Endothelial cell of umbilical vein (primary cell): ENCODE results near the gene CYP2D6. TPM values are rescaled to one million over a fixed set of nuclear protein-coding genes. Genes with fewer than 3 reads are reported as not detected.
"Not testable (repeated sequence)": the region's sequence is repeated elsewhere in the genome, so short reads cannot be mapped to it uniquely, and the experiment has no call there.

ENCODE experiments used
- BruUV-seq: library from RNA; stranded (reverse); fragments of 400-500 nt; replicated peaks from 2 replicates; lab custom pipeline; 2021; lab: Mats Ljungman, UMichigan
- CTCF ChIA-PET: fragments of 300-600, 350-600 bp; sonication (Branson Sonifier 250); formaldehyde crosslinking; loops from one replicate; lab custom pipeline; 2021; ENCODE audit warnings: antibody characterized with exemption, inconsistent platforms; lab: Charles Lee
- POLR2A ChIA-PET: fragments of 300-600, 350-600 bp; sonication (Branson Sonifier 250); formaldehyde crosslinking; loops from one replicate; lab custom pipeline; 2021; ENCODE audit warnings: antibody characterized with exemption, inconsistent platforms; lab: Charles Lee
- DNase-seq: peaks from one replicate; pipeline ENCODE4 v3.0.0-alpha.2; 2011; ENCODE audit warnings: low read depth, low spot score
- FAIRE-seq: peaks from 2 replicates; lab custom pipeline; 2011; peaks lifted over from hg19 to GRCh38; lab: Jason Lieb, UNC
- H2AFZ ChIP-seq: 2 replicates; pipeline ENCODE4 v1.6.0; 2012; ENCODE audit warnings: low read depth, low read length, control low read depth, inconsistent platforms
- H3K27ac ChIP-seq: 2 replicates; pipeline ENCODE4 v1.5.1; 2011; ENCODE audit warnings: low read depth, mild to moderate bottlenecking, control low read depth, low read length, moderate library complexity; ENCODE audit not compliant: insufficient read depth
- H3K27me3 ChIP-seq, 2 experiments: 2 replicates each; pipeline versions ENCODE4 v1.6.0 to v1.6.1; 2011; ENCODE audit warnings: low read length in 2 of 2, mixed read lengths in 1 of 2; ENCODE audit not compliant: control insufficient read depth in 2 of 2, insufficient read depth in 2 of 2
- H3K36me3 ChIP-seq, 2 experiments: 2 replicates in 1 of 2; 3 replicates in 1 of 2; pipeline ENCODE4 v1.5.1; 2011; ENCODE audit warnings: low read length in 2 of 2, mild to moderate bottlenecking in 1 of 2, moderate library complexity in 1 of 2; ENCODE audit not compliant: control insufficient read depth in 2 of 2, insufficient read depth in 2 of 2; ENCODE audit errors: extremely low read depth in 1 of 2
- H3K4me1 ChIP-seq: 3 replicates; pipeline ENCODE4 v1.5.1; 2011; ENCODE audit warnings: mild to moderate bottlenecking, low read length; ENCODE audit not compliant: control insufficient read depth, insufficient read depth; ENCODE audit errors: extremely low read depth
- H3K4me2 ChIP-seq: 2 replicates; pipeline ENCODE4 v1.6.1; 2011; ENCODE audit warnings: low read length, control low read depth, mixed read lengths; ENCODE audit not compliant: insufficient read depth
- H3K4me3 ChIP-seq, 3 experiments: fragments of 200-600 bp in 1 of 3; sonication (generic), shearing (Covaris generic) in 1 of 3; replicated peaks in 1 of 3; 2 replicates each; pipeline ENCODE4 v1.5.1; 2011 to 2016; ENCODE audit warnings: control low read depth in 3 of 3, low read length in 3 of 3, mild to moderate bottlenecking in 2 of 3, inconsistent platforms in 1 of 3, low read depth in 1 of 3, moderate library complexity in 1 of 3; ENCODE audit not compliant: insufficient read depth in 1 of 3
- H3K79me2 ChIP-seq: 2 replicates; pipeline ENCODE4 v1.6.0; 2012; ENCODE audit warnings: low read length, inconsistent platforms; ENCODE audit not compliant: control insufficient read depth, insufficient read depth
- H3K9ac ChIP-seq: replicated peaks from 2 replicates; pipeline ENCODE3; 2011; ENCODE audit warnings: low read length, control low read depth; ENCODE audit not compliant: insufficient read depth; ENCODE audit errors: extremely low read depth
- H3K9me1 ChIP-seq: replicated peaks from 3 replicates; pipeline ENCODE4 v1.6.0; 2011; ENCODE audit warnings: mild to moderate bottlenecking, low read length; ENCODE audit not compliant: control insufficient read depth, insufficient read depth; ENCODE audit errors: extremely low read depth
- H3K9me3 ChIP-seq: replicated peaks from 2 replicates; pipeline ENCODE4 v1.5.1; 2012; ENCODE audit warnings: low read length, inconsistent platforms; ENCODE audit not compliant: control insufficient read depth, insufficient read depth
- H4K20me1 ChIP-seq: replicated peaks from 2 replicates; pipeline ENCODE3; 2011; ENCODE audit warnings: mild to moderate bottlenecking, low read length; ENCODE audit not compliant: control insufficient read depth, insufficient read depth; ENCODE audit errors: extremely low read depth
- EZH2 ChIP-seq: IDR thresholded peaks from 2 replicates; pipeline ENCODE4 v1.6.1; 2012; ENCODE audit warnings: borderline replicate concordance, low read depth, mild to moderate bottlenecking, moderate library complexity, low read length, inconsistent platforms; ENCODE audit not compliant: severe bottlenecking
- FOS ChIP-seq: IDR thresholded peaks from 2 replicates; pipeline ENCODE4 v1.6.1; 2011; ENCODE audit warnings: mild to moderate bottlenecking, low read length, moderate library complexity, borderline replicate concordance; ENCODE audit not compliant: insufficient read depth
- GATA2 ChIP-seq: IDR thresholded peaks from 2 replicates; pipeline ENCODE4 v1.7.0; 2011; ENCODE audit warnings: low read depth, mild to moderate bottlenecking, moderate library complexity, mixed read lengths, low read length; ENCODE audit not compliant: insufficient read length, insufficient read depth
- JUN ChIP-seq: IDR thresholded peaks from 2 replicates; pipeline ENCODE4 v1.6.1; 2011; ENCODE audit warnings: borderline replicate concordance, low read depth; ENCODE audit not compliant: insufficient read length, insufficient read depth
- MYC ChIP-seq: IDR thresholded peaks from one replicate; pipeline ENCODE4 v1.6.1; 2011; ENCODE audit warnings: mild to moderate bottlenecking, low read depth, low read length
- POLR2A ChIP-seq: IDR thresholded peaks from 2 replicates; pipeline ENCODE4 v1.6.1; 2012; ENCODE audit warnings: low read depth, mild to moderate bottlenecking, control low read depth, low read length
- POLR2AphosphoS5 ChIP-seq: IDR thresholded peaks from 2 replicates; pipeline ENCODE4 v1.6.1; 2012; ENCODE audit warnings: low read depth, mild to moderate bottlenecking, control low read depth, low read length, moderate library complexity; ENCODE audit not compliant: insufficient read depth
- dilution Hi-C: fragments of 300-500 bp; cut with MboI; formaldehyde crosslinking; loops from one replicate; pipeline ENCODE4 v1.15.0; 2019; ENCODE audit warnings: low sequenced_read_pairs; ENCODE audit not compliant: extremely low pct_ligation_motif_present
- intact Hi-C: fragments of 100-400 bp; cut with micrococcal nuclease; formaldehyde crosslinking; loops from one replicate; pipeline ENCODE4 v1.10.0; 2022
- polyA plus RNA-seq, 4 experiments: library from polyadenylated mRNA; depleted of rRNA in 3 of 4; stranded (reverse) in 3 of 4; unstranded in 1 of 4; fragments of >200 nt; gene quantifications; 2 replicates each; pipeline versions ENCODE4 v1.2.1 to v1.2.3, GENCODE V29; 2011 to 2012; ENCODE audit warnings: missing spikeins in 1 of 4
- total RNA-seq: library from RNA; stranded (reverse); gene quantifications from 2 replicates; pipeline ENCODE4 v1.2.3, GENCODE V29; 2021
- TF ChIP-seq, protein P1 (sequence below), 2 donors: IDR thresholded peaks; 1 replicate in 1 of 2; 2 replicates in 1 of 2; pipeline ENCODE4 v1.5.1; 2011; ENCODE audit warnings: low read length in 2 of 2, mild to moderate bottlenecking in 2 of 2, moderate library complexity in 2 of 2, control low read depth in 1 of 2, inconsistent platforms in 1 of 2, low read depth in 1 of 2; ENCODE audit not compliant: insufficient read depth in 1 of 2; ENCODE audit errors: extremely low read depth in 1 of 2
- TF ChIP-seq, protein P2 (sequence below): IDR thresholded peaks from 2 replicates; pipeline ENCODE4 v1.6.1; 2011; ENCODE audit not compliant: insufficient read depth, insufficient read length

The CYP2D6 gene
- total and polyA plus RNA-seq, 2 donors (not counting 3 experiments of a cell fraction or from before 2014, with no cell fraction given): 0.25 to 0.91 TPM

DNA sequence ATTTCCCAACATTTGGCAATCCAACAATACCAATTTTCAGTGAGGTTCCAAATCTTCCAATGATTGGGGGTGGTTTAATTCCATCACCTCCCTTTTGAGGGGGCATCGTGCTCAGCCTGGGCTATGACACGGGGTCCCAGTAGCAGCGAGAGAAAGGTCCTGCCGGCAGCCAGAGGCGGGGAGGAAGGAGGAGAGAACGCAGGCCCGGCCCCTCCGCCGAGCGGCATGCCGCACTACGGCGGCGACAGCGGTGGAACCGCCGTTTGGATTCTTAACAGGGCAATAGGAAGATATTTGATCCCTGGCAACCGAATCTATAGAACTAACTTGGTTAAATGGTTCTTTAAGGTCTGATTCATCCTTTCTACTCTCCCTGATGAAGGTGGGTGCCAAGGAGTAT is 21.8 kb downstream of the CYP2D6 start:
- no peaks in the 10 kb centered on the region for H4K20me1 ChIP-seq
- H3K4me1 ChIP-seq: no peaks in the 10 kb centered on the region
- H3K9ac ChIP-seq: no peak overlapping the region
- ChIA-PET POLR2A (no interaction called here), CTCF (no interaction called here)
- no peak overlapping the region for H3K27ac ChIP-seq
- no peak overlapping the region for H3K4me2 ChIP-seq
- no TSS peak for BruUV-seq
- no peaks in the 10 kb centered on the region for H3K79me2 ChIP-seq
- H3K4me3 ChIP-seq: no peak overlapping the region
- peaks cover 2% of the 10 kb centered on the region for H3K9me3 ChIP-seq
- TF ChIP-seq, protein P1, sequence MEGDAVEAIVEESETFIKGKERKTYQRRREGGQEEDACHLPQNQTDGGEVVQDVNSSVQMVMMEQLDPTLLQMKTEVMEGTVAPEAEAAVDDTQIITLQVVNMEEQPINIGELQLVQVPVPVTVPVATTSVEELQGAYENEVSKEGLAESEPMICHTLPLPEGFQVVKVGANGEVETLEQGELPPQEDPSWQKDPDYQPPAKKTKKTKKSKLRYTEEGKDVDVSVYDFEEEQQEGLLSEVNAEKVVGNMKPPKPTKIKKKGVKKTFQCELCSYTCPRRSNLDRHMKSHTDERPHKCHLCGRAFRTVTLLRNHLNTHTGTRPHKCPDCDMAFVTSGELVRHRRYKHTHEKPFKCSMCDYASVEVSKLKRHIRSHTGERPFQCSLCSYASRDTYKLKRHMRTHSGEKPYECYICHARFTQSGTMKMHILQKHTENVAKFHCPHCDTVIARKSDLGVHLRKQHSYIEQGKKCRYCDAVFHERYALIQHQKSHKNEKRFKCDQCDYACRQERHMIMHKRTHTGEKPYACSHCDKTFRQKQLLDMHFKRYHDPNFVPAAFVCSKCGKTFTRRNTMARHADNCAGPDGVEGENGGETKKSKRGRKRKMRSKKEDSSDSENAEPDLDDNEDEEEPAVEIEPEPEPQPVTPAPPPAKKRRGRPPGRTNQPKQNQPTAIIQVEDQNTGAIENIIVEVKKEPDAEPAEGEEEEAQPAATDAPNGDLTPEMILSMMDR (IDR thresholded peaks at IDR 0.05; ENCODE audit: extremely low read depth in 1 of 2, insufficient read depth in 1 of 2, low read depth in 1 of 2, low read length in 2 of 2): no peak
- TF ChIP-seq, protein P2, sequence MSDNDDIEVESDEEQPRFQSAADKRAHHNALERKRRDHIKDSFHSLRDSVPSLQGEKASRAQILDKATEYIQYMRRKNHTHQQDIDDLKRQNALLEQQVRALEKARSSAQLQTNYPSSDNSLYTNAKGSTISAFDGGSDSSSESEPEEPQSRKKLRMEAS: no peak
- TF ChIP-seq JUN (no peak), MYC (no peak), POLR2A (no peak), FOS (no peak), POLR2AphosphoS5 (no peak), EZH2 (no peak), GATA2 (no peak)
- no peaks in the 10 kb centered on the region for H3K36me3 ChIP-seq
- no peaks in the 10 kb centered on the region for H3K9me1 ChIP-seq
- FAIRE-seq: no peak
- H2AFZ ChIP-seq: no peak overlapping the region
- no peak for DNase-seq
- dilution Hi-C loops (no loop called here), intact Hi-C loops (no loop called here)
- H3K27me3 ChIP-seq: no peaks in the 10 kb centered on the region

DNA sequence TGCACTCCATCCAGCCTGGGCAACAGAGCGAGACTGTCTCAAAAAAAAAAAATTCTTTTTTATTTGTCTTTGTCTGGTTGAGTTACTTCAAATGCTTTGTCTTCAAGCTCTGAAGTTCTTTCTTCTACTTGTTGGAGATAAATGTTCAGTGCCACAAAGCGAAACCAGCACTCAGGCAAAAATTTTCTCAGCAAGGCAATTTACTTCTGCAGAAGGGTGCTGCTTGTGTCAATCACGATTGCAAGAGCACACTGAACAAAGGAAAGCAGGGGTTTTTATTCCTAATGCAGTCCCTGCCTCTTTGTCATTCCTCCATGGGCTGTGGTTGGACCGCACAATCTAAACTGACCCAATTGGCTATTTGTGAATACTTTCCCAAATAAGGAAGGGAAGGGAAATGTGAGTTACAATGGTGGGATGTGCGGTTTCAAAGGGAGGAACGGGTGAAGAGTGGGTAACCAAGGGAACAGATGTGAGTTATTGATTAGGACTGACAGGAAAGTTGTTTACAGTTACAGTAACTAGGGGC is 26.2 kb downstream of the CYP2D6 start:
- H3K9me1 ChIP-seq, H3K27ac ChIP-seq, H2AFZ ChIP-seq, H3K79me2 ChIP-seq, H3K4me1 ChIP-seq, BruUV-seq, H3K36me3 ChIP-seq, H3K4me3 ChIP-seq, POLR2A ChIA-PET, H3K9me3 ChIP-seq, H3K27me3 ChIP-seq, intact Hi-C loops, H3K9ac ChIP-seq, FAIRE-seq, H4K20me1 ChIP-seq, CTCF ChIA-PET, H3K4me2 ChIP-seq, DNase-seq, dilution Hi-C loops: not testable (repeated sequence)
